Eye (tissue), 1 donor: Measurements from ENCODE around the gene TRMT2A.

Experiments used
- DNase-seq: peaks from one replicate; pipeline ENCODE4 v3.0.0-alpha.2; 2015

The TRMT2A gene

DNA sequence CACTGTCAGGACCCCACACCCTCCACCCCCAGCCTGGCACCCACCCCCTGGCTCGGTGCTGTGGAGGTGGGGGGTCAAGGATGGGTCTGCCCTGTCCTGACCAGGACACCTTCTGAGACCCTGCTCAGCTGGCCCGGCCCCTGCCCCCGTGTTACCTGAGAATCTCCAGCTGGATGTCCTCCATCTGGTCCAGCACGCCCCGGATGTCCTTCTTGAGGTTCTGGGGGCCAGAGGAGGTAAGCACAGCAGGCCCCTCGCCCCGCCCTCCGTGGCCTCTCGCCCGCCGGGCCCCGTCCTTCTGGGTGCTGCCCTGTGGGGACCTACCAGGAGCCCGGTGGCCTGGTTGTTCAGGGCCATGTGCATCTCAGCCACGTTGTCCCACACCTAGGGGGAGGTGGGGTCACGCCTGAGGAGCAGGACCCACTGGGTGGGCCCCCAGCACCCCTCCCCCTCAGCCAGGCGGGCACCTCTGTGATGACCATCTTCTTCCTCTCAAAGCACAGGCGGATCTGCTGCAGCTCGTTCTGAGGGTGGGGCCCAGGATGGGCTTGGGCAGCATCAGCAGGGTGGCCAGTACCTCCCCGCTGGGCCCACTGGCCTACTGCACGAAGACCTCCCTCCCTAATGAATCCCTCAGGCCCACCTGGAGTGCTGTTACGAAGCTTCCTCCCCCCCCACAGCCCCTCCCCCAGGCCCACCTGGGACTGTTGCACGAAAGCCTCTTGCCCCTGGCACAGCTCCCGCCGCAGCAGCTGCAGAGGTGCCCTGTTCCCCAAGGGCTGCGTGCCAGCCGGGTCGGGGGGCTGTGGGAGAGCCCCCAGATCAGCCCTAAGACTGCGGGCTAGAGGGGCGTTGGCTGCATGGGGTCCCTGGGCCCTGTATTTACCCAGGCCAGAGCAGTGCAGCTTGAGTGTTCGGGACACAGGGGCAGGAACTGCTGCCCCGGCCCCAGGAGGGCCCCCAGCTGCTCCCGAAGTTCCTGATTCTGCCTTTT is 32.5 kb upstream of the TRMT2A start:
- no peak for DNase-seq

DNA sequence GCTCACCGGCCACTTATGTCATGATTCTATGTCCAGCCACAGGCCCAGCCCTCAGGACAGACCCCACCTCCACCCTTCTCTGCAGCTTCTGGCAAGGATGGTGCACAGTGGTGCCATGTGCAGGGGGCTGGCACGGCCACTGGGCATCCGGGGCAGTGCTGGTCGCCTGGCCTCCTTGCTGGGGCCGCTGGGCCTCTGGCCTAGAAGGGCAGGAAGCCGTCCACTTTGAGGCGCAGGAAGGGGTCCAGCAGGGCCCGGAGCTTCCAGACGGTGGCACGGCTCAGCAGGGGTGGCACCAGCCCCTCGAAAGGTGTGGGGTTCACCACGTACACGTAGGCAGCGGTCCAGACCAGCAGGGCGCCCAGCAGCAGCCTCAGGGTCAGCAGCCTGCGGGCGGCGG is 31.4 kb upstream of the TRMT2A start:
- DNase-seq: no peak

DNA sequence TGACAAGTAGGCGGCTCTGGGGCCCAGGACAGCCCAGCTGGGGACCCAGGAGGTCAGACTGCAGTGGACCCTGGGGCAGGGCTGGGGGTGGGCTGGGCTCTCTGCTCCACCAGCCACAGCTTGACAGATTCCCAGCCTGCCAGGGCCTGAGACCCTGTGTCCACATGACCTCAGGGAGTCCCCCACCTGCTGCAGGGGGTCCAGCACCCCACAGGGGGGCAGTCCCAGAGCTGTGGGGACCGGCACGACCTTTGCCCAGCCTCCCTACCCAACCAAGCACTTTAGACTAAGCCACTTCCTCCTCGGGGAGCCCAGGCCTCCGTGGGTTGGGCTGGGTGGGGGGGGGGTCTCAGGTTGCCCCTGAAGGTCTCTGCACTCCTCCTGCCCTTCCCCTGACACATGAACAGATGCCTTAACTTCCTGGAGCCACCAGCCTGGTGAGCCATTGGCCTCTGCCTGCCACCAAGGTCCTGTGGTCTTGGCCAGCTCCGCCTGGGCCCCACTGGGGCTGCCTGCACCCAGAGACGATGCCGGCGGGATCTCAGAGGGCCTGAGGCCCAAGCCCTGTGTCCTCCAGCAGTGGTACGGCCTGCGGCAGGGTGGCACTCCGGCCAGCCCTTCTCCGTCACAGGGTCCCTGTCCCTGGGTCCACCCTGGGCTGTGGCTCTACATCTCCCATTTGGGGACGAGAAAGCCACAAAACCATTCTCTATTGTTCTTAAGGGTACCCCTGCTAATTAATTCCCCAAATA is 30.4 kb upstream of the TRMT2A start:
- no peak for DNase-seq

DNA sequence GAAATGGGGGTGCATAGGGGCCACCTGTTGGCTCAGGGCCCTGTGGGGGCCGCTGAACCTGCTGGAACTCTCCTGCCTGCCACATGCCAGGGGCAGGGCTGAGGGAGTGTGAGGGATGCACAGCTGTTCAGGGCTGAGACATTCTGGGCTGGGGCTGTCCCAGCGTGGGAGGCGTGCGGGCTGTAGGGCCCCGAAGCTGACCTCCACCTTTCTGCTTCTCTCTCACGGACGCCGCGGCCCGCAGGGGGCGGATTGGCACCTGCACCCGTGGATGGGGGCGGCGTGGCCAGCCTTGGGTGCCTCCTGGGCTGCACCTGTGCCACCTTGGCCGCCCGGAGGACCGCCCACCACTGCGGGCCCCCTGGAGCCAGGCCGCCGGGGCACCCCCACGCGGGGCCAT is 29.8 kb upstream of the TRMT2A start:
- no peak for DNase-seq

DNA sequence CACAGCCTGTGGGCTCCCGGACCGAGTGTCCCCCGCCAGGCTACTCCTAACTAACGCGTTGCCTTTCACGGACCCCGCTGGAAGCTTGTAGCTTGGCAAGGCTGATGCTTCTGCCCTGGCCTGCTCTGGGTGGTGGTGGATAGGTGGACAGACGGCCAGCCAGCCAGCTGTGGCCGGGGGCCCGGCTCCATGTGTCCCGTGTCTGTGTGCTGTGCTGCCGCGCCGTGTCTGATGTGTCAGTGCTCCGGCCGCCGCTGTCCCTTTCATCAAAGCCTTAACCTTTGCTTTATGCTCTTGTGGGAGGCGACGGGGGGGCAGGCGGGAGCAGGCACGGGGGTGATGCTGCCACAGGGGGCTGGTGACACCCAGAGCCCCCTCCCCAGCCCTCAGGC is 28.8 kb upstream of the TRMT2A start:
- no peak for DNase-seq

DNA sequence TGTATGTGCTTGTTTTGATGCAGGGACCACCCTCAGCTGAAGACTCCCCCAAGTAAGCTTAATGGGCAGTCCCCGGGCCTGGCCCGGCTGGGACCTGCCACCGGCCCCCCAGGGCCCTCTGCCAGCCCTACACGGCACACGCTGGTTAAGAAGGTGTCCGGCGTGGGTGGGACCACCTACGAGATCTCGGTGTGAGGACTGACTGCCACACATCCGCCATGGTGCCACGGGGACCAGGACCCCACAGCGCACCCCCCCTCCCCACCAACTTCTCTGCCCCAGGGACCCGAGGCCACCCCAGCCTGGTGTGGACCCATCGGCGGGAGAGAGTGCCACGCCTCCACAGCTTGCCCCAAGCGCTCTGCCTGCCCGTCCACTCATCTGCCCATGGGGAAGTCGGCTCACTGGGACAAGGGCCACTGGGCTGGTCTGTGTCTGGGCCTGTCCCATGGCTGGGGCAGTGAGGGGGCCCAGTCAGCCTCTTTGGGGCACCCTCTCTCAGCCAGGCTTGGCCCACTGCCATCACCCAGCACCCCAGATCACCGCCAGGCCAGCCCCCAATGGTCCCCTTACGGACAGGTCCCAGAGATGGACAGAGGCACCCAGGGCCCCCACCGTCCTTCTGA is 28.3 kb upstream of the TRMT2A start:
- no peak for DNase-seq

DNA sequence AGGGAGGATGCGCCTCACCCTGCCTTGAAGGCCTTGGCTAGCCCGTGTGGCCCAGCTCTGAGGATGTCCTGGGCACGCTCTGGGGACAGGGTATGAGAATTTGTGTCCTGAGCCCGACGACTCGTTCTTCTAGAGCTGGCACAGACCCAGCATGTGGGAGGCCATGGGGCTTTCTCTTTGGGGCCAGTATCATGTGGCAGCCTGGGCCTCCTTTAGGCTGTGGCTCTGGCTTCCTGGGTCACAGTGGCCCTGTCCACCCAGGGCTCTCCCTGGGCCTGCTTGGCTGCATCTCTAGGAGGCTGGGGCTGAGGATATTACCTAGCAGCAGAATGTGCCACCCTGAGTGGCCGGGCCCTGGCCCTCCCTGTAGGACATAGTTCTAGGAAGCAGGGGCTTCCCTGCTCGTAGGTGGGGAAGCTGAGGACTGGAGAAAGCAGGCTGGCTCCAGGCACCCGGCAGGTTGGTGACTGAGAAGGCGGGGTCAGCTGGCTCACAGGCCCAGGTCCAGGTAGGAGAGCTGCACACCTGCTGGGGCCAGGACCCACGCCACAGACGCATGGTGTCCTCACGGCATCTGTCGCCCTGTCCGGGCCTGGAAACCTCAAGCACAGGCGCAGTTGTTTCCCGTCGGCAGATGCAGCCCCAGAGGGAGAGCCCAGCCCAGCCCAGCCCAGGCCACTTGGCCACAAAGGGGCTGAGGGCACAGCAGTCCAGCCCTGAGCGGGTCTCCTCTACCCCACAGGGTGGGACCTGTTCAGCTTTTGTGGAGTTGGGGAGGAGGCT is 27.0 kb upstream of the TRMT2A start:
- DNase-seq: no peak

DNA sequence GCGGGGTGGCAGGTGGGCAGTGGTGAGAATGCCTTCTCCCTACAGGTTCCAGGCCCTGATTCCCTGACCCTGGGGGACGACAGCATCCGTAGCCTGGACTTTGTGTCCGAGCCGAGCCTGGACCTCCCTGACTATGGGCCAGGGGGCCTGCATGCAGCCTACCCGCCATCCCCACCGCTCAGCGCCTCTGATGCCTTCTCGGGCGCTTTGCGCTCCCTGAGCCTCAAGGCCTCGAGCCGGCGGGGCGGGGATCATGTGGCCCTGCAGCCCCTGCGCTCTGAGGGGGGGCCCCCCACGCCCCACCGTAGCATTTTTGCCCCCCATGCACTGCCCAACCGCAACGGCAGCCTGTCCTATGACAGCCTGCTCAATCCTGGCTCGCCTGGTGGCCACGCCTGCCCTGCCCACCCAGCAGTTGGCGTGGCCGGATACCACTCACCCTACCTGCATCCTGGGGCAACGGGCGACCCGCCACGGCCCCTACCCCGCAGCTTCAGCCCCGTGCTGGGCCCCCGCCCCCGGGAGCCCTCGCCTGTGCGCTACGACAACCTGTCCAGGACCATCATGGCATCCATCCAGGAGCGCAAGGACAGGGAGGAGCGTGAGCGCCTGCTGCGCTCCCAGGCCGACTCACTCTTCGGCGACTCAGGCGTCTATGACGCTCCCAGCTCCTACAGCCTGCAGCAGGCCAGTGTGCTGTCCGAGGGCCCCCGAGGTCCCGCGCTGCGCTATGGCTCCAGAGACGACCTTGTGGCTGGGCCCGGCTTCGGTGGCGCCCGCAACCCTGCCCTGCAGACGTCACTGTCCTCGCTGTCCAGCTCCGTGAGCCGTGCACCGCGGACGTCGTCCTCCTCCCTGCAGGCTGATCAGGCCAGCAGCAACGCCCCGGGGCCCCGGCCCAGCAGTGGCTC is 25.9 kb upstream of the TRMT2A start:
- no peak for DNase-seq

DNA sequence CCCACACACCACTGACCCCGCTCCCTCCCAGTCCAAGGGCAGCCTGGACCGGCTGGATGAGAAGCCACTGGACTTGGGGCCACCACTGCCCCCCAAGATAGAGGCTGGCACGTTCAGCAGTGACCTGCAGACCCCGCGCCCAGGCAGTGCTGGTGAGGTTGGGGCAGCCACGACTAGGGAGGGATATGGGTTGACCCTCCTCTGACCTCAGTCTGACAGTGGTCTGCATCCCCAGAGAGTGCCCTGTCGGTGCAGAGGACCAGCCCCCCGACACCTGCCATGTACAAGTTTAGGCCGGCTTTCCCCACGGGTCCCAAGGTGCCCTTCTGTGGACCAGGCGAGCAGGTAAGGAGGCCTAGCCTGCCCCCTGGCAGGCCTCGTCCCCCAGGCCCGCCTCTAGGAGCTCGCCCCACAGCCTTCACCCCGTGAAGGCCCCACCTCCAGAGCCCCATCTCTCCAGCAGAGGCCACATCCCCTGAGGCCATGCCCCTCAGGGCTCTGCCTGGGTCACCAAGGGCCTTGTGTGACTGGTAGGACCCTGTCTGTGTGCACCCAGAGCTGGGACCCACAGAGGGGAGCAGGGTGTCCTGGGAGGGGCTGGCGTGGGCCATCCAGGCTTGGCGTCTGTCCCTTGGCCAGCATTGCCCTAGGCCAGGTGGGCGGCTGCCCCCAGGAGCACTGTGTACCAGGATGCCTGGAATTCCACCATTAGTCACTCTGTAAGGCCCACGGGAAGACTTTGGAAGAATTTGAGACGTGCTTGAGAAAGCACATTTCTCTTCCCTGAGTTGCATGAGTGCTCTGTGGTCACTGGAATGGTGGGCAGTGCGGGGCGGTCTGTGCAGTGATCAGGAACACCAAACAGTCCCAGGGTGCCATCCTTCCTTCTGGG is 24.4 kb upstream of the TRMT2A start:
- no peak for DNase-seq

DNA sequence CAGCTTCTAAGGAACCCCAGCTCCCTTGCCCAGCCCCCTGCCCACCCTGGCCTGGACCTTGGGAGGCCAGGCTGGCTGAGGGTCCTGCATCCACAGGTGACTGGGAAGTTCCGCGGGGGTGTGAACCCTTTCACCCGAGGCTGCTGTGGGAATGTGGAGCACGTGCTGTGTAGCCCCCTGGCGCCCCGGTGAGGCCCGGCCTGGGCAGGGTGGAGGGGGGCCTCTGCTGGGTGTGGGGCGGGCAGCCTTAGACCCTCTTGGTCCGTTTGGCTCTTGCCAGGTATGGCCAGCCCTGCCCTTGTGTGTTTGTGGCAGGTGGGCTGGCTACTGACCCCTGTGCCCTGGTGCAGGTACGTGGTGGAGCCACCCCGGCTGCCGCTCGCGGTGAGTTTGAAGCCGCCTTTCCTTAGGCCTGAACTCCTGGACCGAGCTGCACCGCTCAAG is 23.5 kb upstream of the TRMT2A start:
- no peak for DNase-seq

DNA sequence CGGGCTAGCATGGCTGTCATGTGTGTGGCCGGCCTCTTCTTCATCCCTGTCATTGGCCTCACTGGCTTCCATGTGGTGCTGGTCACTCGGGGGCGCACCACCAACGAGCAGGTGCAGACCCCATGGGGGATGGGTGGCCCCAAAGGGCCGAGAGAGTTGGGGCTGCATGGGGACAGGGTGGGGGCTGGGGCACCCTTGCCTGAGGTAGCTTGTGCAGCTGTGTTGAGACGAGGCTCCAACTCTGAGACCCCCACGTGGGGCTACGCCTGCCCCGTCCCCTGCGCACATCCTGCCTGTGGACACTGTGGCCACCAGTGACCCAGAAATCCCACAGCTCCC is 23.1 kb upstream of the TRMT2A start:
- no peak for DNase-seq

DNA sequence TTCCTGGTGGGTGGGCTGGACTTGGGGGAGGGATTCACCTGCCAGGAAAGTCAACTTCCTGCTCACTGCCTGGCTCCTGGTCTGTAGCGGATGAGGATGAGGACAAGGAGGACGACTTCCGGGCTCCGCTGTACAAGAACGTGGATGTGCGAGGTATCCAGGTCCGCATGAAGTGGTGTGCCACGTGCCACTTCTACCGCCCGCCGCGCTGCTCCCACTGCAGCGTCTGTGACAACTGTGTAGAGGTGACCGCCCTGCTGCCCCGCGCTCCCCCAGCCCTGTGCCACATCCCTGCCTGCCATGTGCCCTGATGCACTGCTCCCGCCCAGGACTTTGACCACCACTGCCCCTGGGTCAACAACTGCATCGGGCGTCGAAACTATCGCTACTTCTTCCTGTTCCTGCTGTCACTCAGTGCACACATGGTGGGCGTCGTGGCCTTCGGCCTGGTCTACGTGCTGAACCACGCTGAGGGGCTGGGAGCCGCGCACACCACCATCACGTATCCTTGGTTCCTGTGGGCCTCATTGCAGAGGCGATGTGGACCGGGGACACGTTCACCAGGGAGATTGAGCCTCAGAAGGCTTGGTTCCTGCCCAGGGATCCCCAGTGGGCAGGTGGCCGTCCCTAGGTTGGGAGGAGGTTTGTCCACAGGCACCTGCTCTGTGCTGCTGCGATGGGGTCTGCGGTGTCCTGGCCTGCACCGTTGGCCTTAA is 22.5 kb upstream of the TRMT2A start:
- no peak for DNase-seq

DNA sequence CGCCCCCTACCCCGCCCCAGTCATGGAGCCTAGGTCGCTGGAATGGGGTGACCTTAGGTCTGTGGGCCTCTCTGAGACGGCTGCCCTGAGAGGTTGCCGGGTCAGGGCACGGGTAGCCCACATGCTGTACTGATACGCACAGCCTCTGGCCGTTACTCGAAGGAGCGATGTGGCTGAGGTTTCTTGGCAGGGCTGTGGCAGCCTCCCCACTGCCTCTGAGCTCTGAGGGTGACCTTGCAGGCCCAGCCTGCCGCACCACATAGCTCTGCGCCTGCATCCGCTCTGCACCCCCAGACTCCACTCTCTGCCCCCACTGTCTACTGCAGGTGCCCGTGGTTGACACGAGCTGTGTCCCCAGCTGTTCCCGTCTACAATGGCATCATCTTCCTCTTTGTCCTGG is 21.8 kb upstream of the TRMT2A start:
- no peak for DNase-seq

DNA sequence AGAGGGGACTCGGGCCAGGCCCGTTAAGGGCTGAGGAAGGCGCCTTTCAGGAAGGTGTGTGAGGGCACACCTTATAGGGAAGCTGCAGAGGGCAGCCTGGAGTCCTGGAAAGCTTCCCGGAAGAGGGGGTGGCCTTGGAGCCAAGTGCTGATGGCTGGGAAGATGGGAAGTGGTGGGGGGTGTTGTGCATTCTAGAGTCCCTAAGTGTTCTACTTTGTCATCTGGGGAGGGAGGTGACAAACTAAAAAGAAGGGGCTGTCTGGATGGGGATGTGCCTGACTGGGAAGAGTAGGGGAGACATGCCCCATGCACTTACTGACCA is 21.4 kb upstream of the TRMT2A start:
- no peak for DNase-seq

DNA sequence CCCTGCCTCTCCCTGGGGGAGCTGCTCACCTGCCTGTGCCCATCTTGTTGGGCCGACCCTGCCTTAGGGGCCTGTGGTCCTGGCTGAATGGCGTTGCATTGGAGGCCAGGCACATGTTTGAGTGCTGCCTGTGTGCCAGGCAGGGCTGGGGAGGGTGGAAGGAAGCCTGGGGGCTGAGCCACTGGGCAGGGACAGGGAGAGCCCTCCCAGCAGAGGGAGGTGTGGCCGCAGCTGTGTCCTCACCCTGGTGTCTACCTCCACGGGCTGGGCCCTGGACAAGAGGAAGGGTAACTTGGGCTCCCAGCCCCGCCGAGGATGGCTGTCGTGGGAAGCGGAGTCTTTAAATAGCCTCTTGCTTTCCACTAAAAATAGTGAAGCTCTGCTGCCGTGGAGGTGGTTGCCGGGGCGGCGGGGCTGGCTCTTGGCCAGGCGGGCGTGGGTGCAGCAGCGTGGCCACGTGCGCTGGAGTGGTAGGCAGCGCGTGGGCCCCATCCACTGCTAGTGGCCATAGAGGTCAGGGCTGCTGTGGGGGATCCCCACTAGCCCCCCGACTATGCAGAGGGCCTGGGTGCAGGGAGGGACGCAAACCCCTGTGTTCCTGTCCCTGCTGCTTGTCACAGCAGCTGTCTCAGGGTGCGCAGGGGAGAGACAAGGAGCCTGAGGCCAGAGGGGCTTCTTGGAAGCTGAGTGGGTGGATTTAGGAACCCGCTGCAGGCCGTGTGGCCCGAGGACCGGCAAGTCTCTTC is 20.8 kb upstream of the TRMT2A start:
- no peak for DNase-seq

DNA sequence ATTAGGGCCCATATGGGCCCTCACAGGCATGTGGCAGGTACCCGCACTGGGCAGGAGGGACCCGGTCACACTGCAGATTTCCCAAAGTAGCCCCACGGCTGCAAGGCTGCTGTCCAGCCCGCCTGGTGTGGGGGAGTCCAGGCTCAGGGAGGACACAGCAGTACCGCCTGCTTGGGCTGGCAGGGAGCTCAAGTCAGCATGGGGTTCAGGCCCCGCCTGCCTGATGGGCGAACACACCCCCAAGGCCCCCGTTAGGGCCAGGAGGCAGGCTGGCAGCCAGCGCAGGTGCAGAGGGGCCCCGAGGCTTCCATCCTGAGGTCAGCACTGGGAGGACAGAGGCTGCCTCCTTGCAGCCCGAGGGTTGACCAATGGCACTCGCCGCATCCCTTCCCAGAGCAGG is 20.1 kb upstream of the TRMT2A start:
- DNase-seq: no peak

DNA sequence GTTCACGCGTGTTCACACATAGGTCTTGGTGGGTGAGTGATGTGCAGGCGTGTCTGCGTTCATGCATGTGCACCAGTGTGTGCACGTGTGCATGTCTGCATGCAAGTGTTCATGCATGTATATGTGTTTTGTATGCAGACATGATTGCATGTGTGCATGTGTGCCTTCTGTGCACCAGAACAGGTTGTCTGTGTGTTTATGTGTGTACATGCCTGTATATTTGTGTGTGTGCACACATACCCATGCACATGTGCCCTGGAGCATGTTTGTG is 19.5 kb upstream of the TRMT2A start:
- DNase-seq: no peak

DNA sequence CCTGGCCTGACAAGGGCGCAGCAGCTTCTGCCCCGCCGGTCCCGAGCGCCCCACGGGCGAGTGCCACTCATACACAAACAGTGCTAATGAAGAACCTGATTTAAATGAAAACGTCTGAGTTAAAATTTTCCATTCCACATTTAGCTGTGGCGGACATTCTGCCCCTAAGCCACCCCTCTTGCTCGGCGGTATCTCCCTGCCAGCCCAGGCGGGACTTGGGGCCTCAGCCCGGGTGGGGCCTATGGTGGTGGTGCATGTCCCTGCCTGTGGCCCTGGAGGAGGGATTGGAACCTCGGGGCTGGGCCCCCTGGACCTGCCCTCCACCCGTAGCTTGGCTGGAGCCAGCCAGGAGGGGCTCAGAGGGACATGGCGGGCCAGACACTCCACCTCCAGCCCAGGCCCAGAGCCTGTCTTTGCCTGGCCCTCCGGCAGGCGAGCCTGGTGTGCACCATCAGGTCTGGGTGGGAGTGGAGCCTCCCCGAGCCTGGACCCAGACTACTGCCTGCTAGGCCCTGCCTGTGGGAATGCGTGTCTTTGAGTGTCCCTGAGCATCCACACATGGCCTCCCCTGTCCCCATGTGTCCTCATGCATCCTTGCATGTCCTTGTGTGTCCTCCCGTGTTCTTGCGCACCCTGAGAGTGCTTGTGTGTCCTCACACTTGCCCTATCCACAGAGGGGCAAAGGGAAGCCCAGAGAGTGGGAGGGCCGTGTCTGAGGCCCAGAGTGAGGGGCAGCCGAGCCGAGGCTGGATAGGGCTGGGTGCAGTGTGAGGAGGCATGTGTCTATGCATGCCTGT is 19.0 kb upstream of the TRMT2A start:
- no peak for DNase-seq

DNA sequence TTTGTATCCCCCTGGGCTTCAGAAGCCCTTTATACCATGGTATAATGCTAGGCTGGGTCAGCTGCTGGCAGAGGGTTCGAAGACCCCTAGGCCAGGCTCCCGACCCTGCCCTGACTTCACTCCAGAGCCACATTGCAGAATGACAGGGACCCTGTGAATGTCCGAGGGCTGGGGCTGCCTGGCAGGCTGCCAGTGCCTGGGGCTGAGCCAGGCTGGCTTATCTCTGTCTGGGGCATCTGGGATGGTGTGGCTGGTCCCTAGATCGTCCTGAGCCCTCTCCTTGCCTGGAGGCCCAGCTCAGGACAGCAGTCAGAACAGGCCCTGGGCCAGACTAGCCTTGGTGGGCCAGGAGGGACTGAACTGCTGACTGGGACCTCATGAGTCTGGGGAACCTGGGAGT is 18.2 kb upstream of the TRMT2A start:
- DNase-seq: no peak
